Measurements from ENCODE around the gene APOBEC3F.

- TF ChIP-seq, protein P1, sequence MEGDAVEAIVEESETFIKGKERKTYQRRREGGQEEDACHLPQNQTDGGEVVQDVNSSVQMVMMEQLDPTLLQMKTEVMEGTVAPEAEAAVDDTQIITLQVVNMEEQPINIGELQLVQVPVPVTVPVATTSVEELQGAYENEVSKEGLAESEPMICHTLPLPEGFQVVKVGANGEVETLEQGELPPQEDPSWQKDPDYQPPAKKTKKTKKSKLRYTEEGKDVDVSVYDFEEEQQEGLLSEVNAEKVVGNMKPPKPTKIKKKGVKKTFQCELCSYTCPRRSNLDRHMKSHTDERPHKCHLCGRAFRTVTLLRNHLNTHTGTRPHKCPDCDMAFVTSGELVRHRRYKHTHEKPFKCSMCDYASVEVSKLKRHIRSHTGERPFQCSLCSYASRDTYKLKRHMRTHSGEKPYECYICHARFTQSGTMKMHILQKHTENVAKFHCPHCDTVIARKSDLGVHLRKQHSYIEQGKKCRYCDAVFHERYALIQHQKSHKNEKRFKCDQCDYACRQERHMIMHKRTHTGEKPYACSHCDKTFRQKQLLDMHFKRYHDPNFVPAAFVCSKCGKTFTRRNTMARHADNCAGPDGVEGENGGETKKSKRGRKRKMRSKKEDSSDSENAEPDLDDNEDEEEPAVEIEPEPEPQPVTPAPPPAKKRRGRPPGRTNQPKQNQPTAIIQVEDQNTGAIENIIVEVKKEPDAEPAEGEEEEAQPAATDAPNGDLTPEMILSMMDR (IDR thresholded peaks at IDR 0.05; ENCODE audit: low read depth, low read length, poor library complexity, severe bottlenecking) = peak; percentile 47
- TF ChIP-seq EZH2phosphoT487 (IDR thresholded peaks at IDR 0.05; ENCODE audit: borderline replicate concordance, low read length) = no peak
Measured at GRCh38 chr22:39068033-39068785, 27.5 kb downstream of the APOBEC3F start.

Data from DOHH2 (cell line).